ENCODE measurements around the gene DLG5.

Gene DLG5

DNA sequence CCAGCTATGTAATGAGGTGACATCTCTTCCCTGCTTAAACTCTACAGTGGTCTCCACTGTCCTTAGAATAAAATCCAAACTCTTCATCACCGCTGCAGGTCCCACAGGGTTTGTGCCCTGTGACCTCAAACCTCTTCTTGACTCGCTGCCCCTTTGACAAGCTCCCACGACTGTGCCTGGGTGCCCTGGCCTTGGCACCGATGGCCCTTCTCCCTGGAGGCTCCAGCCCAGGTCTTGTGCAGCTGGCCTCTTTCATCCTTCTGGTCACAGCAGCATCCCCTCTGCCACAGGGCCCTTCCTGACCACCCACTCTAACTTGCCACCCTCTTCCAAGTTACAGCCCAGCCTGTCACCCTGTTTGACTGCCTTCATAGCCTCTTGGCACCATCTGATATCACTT, 108.2 kb downstream of the DLG5 start:
- no peak for DNase-seq (ENCODE audit: low read depth)
- TF ChIP-seq, protein P1, sequence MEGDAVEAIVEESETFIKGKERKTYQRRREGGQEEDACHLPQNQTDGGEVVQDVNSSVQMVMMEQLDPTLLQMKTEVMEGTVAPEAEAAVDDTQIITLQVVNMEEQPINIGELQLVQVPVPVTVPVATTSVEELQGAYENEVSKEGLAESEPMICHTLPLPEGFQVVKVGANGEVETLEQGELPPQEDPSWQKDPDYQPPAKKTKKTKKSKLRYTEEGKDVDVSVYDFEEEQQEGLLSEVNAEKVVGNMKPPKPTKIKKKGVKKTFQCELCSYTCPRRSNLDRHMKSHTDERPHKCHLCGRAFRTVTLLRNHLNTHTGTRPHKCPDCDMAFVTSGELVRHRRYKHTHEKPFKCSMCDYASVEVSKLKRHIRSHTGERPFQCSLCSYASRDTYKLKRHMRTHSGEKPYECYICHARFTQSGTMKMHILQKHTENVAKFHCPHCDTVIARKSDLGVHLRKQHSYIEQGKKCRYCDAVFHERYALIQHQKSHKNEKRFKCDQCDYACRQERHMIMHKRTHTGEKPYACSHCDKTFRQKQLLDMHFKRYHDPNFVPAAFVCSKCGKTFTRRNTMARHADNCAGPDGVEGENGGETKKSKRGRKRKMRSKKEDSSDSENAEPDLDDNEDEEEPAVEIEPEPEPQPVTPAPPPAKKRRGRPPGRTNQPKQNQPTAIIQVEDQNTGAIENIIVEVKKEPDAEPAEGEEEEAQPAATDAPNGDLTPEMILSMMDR (IDR thresholded peaks at IDR 0.05; ENCODE audit: control insufficient read depth, insufficient read depth, low read depth, low read length, missing control alignments): no peak
- no peak overlapping the region for H3K4me3 ChIP-seq (ENCODE audit: control insufficient read depth, low read depth, low read length)

DNA sequence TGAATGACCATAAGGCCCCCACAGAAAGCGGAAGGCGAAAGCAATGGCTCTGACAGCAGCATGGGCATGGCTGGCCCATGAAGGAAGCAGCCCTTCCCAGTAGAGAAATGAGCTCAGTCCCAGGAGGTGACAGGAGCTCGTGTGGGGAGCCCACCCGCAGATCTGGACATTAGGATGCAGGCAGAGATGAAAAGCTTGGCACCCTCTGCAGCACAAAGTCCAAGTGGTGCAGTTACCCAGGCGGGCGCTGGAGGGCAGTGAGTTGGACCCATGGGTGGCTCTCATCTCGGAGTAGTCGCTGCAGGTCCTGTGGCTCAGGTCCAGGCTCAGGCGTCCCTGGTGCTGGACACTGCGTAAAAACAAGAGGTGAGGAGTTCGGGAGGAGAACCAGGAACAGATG, 109.0 kb downstream of the DLG5 start:
- no peak for DNase-seq (ENCODE audit: low read depth)
- TF ChIP-seq, protein P1 (IDR thresholded peaks at IDR 0.05; ENCODE audit: control insufficient read depth, insufficient read depth, low read depth, low read length, missing control alignments): no peak
- H3K4me3 ChIP-seq (ENCODE audit: control insufficient read depth, low read depth, low read length): no peak overlapping the region

DNA sequence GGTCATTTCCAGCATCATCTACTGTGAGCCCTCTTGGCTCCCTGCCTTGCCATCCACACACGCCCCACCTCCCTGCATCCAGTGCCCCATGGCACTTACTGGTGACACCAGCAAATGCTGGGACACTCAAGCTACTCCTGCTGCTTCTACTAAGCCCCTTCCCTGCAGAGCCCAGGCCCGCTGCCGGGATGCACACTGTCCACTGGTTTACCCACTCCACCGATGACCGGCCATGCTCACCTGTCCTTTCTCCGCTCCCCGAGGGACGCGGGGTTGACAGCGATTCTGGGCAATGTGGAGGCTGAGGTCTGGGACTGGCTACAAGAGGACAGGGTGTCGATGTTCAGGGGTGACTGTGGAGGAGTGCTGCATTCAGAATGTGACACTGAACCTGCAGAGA, 110.2 kb downstream of the DLG5 start:
- DNase-seq (ENCODE audit: low read depth): no peak
- H3K4me3 ChIP-seq (ENCODE audit: control insufficient read depth, low read depth, low read length): no peak overlapping the region
- TF ChIP-seq, protein P1 (IDR thresholded peaks at IDR 0.05; ENCODE audit: control insufficient read depth, insufficient read depth, low read depth, low read length, missing control alignments): no peak

DNA sequence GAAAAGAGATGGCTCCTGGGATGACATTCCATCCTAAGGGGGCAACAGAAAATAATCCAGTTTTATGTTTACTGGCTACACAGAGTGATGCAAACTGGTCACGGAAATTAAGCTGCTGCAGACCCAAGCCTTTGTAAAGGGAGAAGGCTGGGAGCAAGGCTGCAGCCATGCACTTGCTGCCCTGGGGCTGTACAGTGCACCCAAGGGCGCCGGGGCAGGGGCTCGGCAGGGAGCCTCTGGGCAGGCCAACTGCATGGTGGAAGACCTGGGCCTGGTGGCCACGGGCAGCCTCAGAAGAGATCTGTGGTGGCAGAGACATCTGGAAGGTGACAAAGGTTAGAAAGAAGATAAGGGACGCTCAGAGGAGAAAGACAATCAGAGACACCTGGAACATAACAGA, 113.8 kb downstream of the DLG5 start:
- TF ChIP-seq, protein P1 (IDR thresholded peaks at IDR 0.05; ENCODE audit: control insufficient read depth, insufficient read depth, low read depth, low read length, missing control alignments): no peak
- no peak for DNase-seq (ENCODE audit: low read depth)

DNA sequence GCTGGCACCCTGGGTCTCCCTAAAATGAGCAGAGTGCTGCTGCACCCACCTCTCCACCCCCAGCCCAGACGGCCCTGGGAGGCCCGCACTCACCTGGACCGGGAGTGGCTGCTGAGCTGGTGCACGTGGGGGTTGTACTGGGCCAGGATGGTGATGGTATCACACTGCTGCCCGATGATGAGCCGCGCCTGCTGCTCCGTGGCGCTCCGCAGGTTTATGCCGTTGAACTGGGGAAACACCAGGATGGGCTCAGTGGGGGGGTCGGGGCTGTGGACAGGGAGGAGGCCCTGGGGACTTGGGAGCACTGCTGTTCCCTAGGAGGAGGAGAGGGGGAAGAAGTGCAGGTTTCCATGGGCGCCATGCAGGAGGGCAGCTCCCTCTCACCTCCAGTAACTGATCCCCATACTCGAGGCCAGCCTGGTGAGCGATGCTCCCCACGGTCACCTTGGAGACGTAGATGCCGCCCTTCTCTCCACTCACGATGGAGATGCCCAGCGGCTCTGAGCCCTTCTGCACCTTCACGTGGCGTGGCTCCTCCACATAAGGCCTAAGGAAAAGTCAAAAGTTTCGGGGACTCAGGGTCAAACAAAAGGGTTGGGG, 114.6 kb downstream of the DLG5 start:
- no peak overlapping the region for H3K4me3 ChIP-seq (ENCODE audit: control insufficient read depth, low read depth, low read length)
- TF ChIP-seq, protein P1 (IDR thresholded peaks at IDR 0.05; ENCODE audit: control insufficient read depth, insufficient read depth, low read depth, low read length, missing control alignments): no peak
- DNase-seq (ENCODE audit: low read depth): no peak

More for the DNA sequence above, 113.8 kb downstream of the DLG5 start:
- H3K4me3 ChIP-seq (ENCODE audit: control insufficient read depth, low read depth, low read length): no peak overlapping the region

DNA sequence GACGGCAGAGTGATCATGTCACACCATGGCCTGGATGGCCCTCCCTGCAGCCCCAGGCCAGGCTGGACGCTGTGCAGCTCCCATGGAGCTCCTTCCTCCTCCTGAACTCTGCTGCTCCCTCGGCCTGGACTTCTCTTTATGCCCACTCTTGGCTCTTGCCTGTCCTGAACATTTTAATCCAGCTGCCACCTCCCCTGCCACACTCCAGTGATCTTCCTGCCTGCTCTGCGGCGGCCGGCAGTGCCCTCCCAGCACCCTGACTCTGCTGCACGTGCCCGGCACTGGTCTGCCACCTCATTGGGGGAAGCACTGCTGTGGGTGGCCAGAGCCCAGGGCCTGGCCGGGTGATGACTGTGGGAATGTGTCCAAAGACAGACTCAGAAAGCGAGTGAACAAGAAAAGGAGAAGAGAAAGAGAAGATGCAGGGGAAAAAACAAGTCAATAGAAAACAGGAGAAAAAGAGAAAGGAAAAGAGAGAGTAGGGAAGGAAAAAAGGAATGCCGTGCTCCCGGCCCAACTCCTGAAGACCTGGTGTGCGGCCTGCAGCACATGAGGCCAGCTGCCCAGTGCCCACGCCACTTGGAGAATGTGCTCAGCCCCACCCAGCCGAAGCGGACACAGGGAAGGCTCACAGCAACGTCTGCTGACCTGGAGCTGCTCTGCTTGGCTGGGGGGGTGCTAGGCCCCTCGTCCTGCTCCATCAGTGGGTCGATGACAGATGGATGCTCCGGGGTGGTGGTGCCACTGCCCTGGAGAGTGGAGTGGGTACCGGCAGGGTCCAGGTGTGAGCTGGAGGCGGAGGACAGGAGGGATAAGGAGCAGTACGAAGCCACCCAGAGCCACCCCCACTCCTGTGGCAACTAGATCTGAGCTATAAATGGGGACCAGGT, 115.9 kb downstream of the DLG5 start:
- no peak overlapping the region for H3K4me3 ChIP-seq (ENCODE audit: control insufficient read depth, low read depth, low read length)
- no peak for DNase-seq (ENCODE audit: low read depth)
- TF ChIP-seq, protein P1 (IDR thresholded peaks at IDR 0.05; ENCODE audit: control insufficient read depth, insufficient read depth, low read depth, low read length, missing control alignments): no peak
